ENCODE data around the gene CCDC12.

- TF ChIP-seq EZH2 (IDR thresholded peaks at IDR 0.05) = no peak
- TF ChIP-seq POLR2AphosphoS5 (IDR thresholded peaks at IDR 0.05; ENCODE audit: borderline replicate concordance, low read depth, low read length) = no peak
Observed at GRCh38 chr3:46943237-46944187, 33.0 kb downstream of the CCDC12 start.

Measured in SK-N-MC (cell line).